K562 (cell line): ENCODE data around the gene TMEM242. TPM values are rescaled to one million over a fixed set of nuclear protein-coding genes. Genes with fewer than 3 reads are reported as not detected.

Experiments
- BRD4 ChIP-seq: fragments of 200-600 bp; sonication (generic); IDR thresholded peaks from 2 replicates; pipeline ENCODE4 v1.6.1; 2017; ENCODE audit warnings: inconsistent platforms
- BRF2 ChIP-seq: IDR thresholded peaks from 3 replicates; pipeline ENCODE4 v1.6.1; 2011; ENCODE audit warnings: borderline replicate concordance, mild to moderate bottlenecking; ENCODE audit not compliant: insufficient read length, insufficient read depth
- CC2D1A ChIP-seq: fragments of 450-650 bp; IDR thresholded peaks from 2 replicates; pipeline ENCODE4 v1.6.1; 2017; ENCODE audit warnings: mild to moderate bottlenecking
- FOXA3 ChIP-seq, 2 experiments: fragments of 450-650 bp in 1 of 2; sonication (generic) in 1 of 2; formaldehyde crosslinking; IDR thresholded peaks in 1 of 2; conservative IDR thresholded peaks in 1 of 2; 2 replicates each; pipeline versions ENCODE4 v1.4.0 to v1.8.0; 2020 to 2022; ENCODE audit warnings: mild to moderate bottlenecking in 2 of 2, missing genetic modification reagents in 1 of 2
- GMEB1 ChIP-seq: fragments of 250-450 bp; sonication (Bioruptor Pico); IDR thresholded peaks from 2 replicates; pipeline ENCODE4 v1.4.0; 2020; ENCODE audit warnings: mild to moderate bottlenecking
- HDAC3 ChIP-seq: fragments of 450-650 bp; IDR thresholded peaks from 2 replicates; pipeline ENCODE4 v1.6.1; 2018; ENCODE audit warnings: borderline replicate concordance, mild to moderate bottlenecking, moderate library complexity; ENCODE audit not compliant: partially characterized antibody
- HNRNPK ChIP-seq: fragments of 200-400 bp; formaldehyde crosslinking; IDR thresholded peaks from one replicate; pipeline ENCODE4 v1.6.1; 2018; ENCODE audit warnings: mild to moderate bottlenecking, low read depth, low read length; ENCODE audit not compliant: poor library complexity, severe bottlenecking
- KAT7 ChIP-seq: sonication (generic); formaldehyde crosslinking; IDR thresholded peaks from 2 replicates; pipeline ENCODE4 v1.8.0; 2022; ENCODE audit warnings: missing genetic modification reagents, mild to moderate bottlenecking, borderline replicate concordance
- PTRF ChIP-seq: fragments of 450-650 bp; IDR thresholded peaks from 2 replicates; pipeline ENCODE4 v1.6.1; 2016; ENCODE audit warnings: mild to moderate bottlenecking, missing genetic modification characterization, missing compliant biosample characterization
- RFX5 ChIP-seq: IDR thresholded peaks from 2 replicates; pipeline ENCODE4 v1.6.1; 2011; ENCODE audit warnings: low read depth, mild to moderate bottlenecking, improper control_type of control experiment, low read length
- SIRT6 ChIP-seq: IDR thresholded peaks from one replicate; pipeline ENCODE4 v1.6.1; 2012; ENCODE audit warnings: low read depth, mild to moderate bottlenecking, control low read depth, inconsistent platforms, low read length, moderate library complexity
- STAT5A ChIP-seq: IDR thresholded peaks from 2 replicates; pipeline ENCODE4 v1.6.1; 2012; ENCODE audit warnings: low read length, inconsistent platforms, borderline replicate concordance
- TGIF2 ChIP-seq: sonication (generic); formaldehyde crosslinking; IDR thresholded peaks from 2 replicates; pipeline ENCODE4 v1.8.1; 2022; ENCODE audit warnings: mild to moderate bottlenecking, missing genetic modification reagents, moderate library complexity
- ZNF316 ChIP-seq: fragments of 450-650 bp; IDR thresholded peaks from 2 replicates; pipeline ENCODE4 v1.6.1; 2016
- ZNF507 ChIP-seq: conservative IDR thresholded peaks from 2 replicates; pipeline ENCODE4 v1.6.1; 2017; ENCODE audit warnings: missing genetic modification characterization, missing compliant biosample characterization
- polyA plus RNA-seq, 8 experiments: library from polyadenylated mRNA; depleted of rRNA in 4 of 8; stranded (reverse) in 5 of 8; unstranded in 3 of 8; fragments of >200 nt; fragmentation: Nextera tagmentation in 2 of 8; fragmentation: Illumina TruSeq in 1 of 8; extraction: Ambion mirVana in 2 of 8; extraction: Trizol in 1 of 8; gene quantifications; 2 replicates each; pipeline versions ENCODE4 v1.2.1 to v1.2.3, GENCODE V29; 2011 to 2014; ENCODE audit warnings: inconsistent platforms in 1 of 8, missing spikeins in 1 of 8
- total RNA-seq, 7 experiments: library from RNA; depleted of rRNA in 6 of 7; stranded (reverse); fragments of >200 nt in 6 of 7; fragmentation: Illumina TruSeq in 2 of 7; extraction: Trizol in 2 of 7; gene quantifications; 2 replicates each; pipeline versions ENCODE4 v1.2.1 to v1.2.3, GENCODE V29; 2011 to 2021; ENCODE audit warnings: low replicate concordance in 1 of 7
- TF ChIP-seq, protein P1 (sequence below): fragments of 250-450 bp; sonication (Bioruptor Pico); IDR thresholded peaks from 2 replicates; pipeline ENCODE4 v1.8.0; 2022; ENCODE audit warnings: moderate library complexity, mild to moderate bottlenecking, inconsistent platforms
- TF ChIP-seq, protein P2 (sequence below): sonication (generic); formaldehyde crosslinking; IDR thresholded peaks from 2 replicates; pipeline ENCODE4 v1.8.0; 2022; ENCODE audit warnings: missing genetic modification reagents, mild to moderate bottlenecking, moderate library complexity, borderline replicate concordance
- TF ChIP-seq, protein P3 (sequence below): fragments of 250-450 bp; sonication (Bioruptor Pico); IDR thresholded peaks from 2 replicates; pipeline ENCODE4 v1.5.0; 2022; ENCODE audit warnings: mild to moderate bottlenecking

TMEM242 gene
- total and polyA plus RNA-seq, 9 of the 15 experiments (the other 6 are each of a cell fraction or from before 2014, with no cell fraction given): 9.5 to 35.3 (median 16.5) TPM

DNA sequence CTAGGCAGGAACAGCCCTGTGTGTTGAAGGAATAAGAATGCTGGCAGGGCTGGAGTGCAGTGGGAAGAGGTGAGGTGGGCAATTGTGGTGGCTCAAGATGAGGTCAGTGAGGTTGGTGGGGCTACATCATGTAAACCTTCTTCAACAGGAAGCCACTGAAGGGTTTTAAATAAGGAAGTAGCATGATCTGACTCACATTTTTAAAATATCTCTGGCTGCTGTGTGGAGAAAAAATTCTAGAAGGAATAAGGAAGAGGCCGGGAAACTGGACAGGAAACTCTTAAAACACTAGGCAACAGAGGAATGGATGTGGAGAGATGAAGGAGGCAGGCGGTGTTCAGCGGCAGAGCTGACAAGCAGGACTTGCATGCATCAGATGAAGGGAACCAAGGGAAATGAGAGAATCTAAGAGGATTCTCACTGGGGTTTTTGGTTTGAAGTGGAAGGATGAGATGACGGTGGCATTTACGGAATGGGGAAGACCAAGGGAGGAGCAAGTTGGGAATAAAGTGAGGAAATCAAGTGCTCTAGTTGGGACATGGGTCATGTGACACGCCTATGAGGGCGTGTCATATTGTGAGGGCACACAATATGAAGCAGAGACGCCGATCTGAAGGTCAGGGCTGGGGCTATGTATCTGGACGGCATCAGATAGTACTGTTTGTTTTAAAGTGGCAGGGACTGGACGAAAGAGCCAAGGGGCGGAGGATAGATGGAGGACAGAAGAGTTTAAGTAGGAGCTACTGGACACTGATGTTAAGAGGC, 18.2 kb downstream of the TMEM242 start (continued):
- TF ChIP-seq HNRNPK (no peak), TGIF2 (CRISPR knock-in tag) (no peak), FOXA3 (CRISPR knock-in tag; conservative IDR thresholded peaks at IDR 0.05 in 1 of 2, IDR thresholded peaks at IDR 0.05 in 1 of 2) (peak in 1 of 2 experiments; percentile 92; a peak in 2 of 4 replicates), KAT7 (no peak), ZNF507 (no peak), BRD4 (no peak), PTRF (no peak), SIRT6 (no peak), GMEB1 (no peak), CC2D1A (no peak), STAT5A (no peak), ZNF316 (no peak), HDAC3 (no peak), BRF2 (no peak), RFX5 (no peak)
- TF ChIP-seq, protein P1, sequence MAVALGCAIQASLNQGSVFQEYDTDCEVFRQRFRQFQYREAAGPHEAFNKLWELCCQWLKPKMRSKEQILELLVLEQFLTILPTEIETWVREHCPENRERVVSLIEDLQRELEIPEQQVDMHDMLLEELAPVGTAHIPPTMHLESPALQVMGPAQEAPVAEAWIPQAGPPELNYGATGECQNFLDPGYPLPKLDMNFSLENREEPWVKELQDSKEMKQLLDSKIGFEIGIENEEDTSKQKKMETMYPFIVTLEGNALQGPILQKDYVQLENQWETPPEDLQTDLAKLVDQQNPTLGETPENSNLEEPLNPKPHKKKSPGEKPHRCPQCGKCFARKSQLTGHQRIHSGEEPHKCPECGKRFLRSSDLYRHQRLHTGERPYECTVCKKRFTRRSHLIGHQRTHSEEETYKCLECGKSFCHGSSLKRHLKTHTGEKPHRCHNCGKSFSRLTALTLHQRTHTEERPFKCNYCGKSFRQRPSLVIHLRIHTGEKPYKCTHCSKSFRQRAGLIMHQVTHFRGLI (CRISPR knock-in tag): no peak
- TF ChIP-seq, protein P2, sequence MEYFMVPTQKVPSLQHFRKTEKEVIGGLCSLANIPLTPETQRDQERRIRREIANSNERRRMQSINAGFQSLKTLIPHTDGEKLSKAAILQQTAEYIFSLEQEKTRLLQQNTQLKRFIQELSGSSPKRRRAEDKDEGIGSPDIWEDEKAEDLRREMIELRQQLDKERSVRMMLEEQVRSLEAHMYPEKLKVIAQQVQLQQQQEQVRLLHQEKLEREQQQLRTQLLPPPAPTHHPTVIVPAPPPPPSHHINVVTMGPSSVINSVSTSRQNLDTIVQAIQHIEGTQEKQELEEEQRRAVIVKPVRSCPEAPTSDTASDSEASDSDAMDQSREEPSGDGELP (CRISPR knock-in tag): no peak
- TF ChIP-seq, protein P3, sequence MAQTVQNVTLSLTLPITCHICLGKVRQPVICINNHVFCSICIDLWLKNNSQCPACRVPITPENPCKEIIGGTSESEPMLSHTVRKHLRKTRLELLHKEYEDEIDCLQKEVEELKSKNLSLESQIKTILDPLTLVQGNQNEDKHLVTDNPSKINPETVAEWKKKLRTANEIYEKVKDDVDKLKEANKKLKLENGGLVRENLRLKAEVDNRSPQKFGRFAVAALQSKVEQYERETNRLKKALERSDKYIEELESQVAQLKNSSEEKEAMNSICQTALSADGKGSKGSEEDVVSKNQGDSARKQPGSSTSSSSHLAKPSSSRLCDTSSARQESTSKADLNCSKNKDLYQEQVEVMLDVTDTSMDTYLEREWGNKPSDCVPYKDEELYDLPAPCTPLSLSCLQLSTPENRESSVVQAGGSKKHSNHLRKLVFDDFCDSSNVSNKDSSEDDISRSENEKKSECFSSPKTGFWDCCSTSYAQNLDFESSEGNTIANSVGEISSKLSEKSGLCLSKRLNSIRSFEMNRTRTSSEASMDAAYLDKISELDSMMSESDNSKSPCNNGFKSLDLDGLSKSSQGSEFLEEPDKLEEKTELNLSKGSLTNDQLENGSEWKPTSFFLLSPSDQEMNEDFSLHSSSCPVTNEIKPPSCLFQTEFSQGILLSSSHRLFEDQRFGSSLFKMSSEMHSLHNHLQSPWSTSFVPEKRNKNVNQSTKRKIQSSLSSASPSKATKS: no peak
